Stimulated activated CD8-positive, alpha-beta memory T cell treated with anti-CD3 and anti-CD28 coated beads, Interleukin-12 subunit alpha, Interleukin-12 subunit beta, amount 100 ng/mL, for 4 hours (primary cell): ENCODE data around the gene ATP2C1.
"Not testable (repeated sequence)": the region's sequence is repeated elsewhere in the genome, so short reads cannot be mapped to it uniquely, and the experiment has no call there.

Experiments used
- DNase-seq: peaks from one replicate; pipeline ENCODE4 v3.0.0-alpha.2; 2020; ENCODE audit warnings: low read depth

Gene ATP2C1

DNA sequence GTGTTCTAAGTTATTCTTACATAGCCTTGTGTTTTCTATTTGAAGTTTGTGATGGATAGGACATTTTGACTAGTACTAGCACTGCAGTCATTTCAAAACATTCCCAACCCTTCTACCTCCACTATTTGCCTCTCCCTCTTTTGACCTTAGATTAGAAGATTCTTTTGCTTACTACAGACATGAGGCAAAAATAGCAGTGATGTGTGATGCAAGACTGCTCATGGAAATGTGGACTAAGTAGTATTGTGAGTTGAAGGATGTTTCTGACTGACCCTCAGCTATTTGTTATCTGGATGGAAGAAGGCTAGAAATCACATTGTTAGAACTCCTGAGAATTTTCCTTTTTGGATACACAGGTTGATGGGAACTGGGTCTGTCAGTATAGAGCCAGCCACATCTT, 45.9 kb downstream of the ATP2C1 start:
- DNase-seq = no peak

DNA sequence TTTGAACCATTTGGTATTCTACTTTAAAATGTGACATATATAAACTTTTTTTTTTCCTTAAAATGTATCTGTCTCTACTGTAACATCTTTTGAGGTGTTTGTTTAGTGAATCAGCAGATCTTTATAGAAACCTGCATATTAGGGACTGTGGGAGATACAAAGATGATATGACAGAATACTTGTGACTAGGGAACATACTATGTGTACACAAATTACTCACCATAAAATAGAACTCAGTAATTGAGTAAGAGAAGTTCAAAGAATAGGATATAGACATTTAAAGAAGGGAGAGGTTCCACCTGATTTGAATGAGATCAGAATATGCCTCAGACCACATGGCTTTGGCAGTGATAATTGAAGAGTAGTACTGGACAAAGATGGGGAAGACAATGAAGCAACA, 47.9 kb downstream of the ATP2C1 start:
- no peak for DNase-seq

DNA sequence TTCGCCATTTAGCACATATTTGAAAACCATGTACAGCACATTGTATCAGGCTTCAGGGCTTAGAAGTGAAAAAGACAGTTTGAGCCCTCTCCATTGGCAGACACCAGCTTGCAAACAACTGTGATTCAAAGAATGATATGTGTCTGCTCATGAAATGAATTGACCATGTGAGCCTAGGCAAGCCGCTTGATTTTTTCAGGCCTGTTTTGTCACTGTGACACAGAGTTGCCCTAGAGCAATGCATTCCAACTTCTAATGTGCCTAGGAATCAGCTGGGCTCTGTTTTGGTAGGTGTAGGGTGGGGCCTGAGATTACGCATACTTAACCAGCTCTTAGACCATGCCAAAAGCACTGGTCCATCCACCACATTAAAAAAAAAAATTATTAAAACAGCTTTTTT, 53.0 kb downstream of the ATP2C1 start:
- DNase-seq = no peak

DNA sequence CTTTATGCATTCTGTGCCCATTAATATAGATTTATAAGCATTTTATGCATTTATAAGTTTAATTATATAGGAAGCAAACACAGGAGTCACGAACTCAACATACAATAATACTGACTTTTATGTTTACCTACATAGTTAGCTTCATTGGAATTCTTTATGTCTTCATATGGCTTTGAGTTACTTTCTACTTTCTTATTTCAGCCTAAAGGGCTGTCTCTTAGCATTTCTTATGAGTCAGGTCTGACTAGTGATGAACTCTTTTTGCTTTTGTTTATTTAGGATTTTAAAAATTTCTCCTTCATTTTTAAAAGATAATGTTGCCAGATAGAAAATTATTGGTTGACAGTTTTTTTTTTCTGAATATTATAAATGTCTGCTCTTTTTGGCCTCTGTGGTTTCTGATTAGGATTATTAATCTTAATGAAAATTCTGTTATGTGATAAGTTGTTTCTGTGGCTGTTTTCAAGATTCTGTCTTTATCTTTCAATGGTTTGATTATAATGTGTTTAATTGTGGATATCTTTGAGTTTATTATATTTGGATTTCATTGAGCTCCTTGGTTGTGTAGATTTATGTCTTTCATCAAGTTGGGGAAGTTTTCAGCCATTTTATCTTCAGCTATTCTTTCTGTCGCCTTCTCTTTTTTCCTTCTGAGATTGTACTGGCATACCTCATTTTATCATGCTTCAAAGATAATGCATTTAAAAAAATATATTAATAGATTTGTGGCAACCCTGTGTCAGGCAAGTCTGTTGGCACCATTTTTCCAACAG, 54.3 kb downstream of the ATP2C1 start:
- DNase-seq = no peak

DNA sequence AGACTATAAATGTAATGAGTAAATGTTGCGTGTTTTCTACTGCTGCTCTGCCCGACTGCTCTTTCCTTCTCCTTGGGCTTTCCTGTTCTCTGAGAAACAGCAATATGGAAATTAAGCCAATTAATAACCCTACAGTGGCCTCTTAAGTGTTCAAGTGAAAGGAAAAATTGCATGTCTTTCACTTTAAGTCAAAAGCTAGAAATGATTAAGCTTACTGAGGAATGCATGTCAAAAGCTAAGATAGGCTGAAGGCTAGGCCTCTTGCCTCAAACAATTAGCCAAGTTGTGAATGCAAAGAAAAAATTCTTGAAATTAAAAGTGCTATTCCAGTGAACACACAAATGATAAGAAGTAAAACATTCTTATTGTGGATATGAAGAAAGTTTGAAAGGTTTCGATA, 55.0 kb downstream of the ATP2C1 start:
- no peak for DNase-seq

DNA sequence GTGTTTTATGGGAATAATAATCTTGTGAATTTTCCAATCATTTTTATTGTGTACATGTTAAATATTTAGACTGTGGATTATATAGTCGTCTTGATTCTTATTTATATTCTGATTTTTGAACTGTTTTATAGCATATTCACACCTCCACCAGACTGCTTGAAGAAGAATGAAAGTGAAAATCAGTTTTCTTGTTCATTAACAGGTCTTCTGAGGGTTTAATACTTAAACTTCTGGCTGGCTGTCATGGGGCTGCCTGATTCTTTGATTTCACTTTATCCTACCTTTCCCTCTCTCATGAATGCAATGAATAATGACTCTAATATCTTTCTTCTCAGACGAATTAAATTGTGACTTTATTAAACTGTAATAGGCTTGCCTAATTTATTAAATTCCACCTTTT, 56.2 kb downstream of the ATP2C1 start:
- no peak for DNase-seq

DNA sequence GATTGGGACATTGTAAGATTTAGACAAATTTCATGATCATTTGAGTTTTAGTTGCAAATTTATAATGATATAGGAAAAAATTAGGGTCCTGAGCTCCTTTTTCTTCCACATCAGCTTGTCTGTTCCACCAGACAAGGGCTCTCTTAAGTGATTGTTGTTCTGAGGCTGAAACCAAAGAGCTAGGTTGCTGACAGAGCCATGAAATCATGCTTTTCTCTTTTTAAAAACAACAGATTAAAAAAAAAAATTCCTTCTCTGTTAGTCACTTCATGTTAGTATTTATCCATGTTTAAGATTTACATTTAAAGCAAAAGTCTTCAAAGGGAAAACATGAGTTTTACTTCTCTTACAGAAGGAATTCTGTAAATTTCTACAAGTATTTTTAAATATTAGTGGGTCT, 56.8 kb downstream of the ATP2C1 start:
- no peak for DNase-seq

DNA sequence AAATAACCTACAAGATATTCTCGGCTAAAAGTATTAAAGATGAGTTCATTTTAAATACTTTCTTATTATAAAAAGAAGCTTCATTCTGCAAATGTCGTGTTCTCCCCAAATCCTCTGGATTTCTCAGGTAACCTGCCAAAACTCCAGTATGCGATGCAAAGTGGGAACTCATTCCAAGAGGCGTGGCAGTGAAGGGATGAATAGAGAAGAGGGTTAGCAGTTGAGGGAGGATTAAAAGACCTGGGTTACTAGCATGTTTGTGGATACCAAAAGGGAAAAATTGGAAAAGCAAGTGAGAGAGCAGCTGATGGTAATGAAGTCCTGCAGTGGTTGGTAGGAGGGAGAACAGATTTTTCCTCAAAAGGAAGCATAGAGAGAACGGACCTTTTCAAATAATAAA, 61.6 kb downstream of the ATP2C1 start:
- no peak for DNase-seq

DNA sequence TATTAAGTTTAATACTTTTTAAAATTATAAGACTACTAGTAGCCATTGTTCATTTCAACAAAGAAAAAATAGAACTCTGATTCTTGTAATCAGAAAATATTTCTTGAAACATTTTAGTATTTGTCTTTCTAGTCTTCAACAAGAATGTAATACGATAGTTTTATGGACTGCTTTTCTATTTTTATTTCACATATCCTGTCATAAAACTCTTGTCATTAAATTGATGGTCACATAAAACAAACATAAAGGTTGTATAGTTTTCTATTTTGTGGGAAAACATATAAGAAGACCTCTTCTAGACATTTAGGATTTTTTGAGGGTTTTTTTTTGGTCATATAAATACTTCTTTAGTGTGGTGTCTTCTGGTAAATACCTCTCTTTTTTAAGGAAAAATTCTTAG, 62.4 kb downstream of the ATP2C1 start:
- no peak for DNase-seq

DNA sequence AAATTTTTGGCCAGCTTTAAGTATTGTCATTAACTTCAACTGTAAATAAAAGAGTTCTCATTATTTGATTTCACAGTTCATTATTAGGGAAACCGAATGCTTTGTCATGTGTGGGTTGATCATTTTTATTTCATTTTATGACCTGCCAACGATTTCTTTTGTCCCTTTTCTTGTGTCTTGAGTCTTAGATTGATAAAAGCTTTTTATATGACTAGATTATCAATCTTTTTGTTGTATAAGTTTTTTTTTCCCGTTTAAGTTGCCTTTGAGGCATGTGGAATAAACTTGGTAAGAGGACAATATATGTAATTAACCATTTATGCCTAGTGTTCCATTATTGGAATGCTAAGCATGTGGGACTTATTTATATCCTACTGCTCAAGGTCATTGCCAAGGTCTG, 62.8 kb downstream of the ATP2C1 start:
- DNase-seq = no peak

DNA sequence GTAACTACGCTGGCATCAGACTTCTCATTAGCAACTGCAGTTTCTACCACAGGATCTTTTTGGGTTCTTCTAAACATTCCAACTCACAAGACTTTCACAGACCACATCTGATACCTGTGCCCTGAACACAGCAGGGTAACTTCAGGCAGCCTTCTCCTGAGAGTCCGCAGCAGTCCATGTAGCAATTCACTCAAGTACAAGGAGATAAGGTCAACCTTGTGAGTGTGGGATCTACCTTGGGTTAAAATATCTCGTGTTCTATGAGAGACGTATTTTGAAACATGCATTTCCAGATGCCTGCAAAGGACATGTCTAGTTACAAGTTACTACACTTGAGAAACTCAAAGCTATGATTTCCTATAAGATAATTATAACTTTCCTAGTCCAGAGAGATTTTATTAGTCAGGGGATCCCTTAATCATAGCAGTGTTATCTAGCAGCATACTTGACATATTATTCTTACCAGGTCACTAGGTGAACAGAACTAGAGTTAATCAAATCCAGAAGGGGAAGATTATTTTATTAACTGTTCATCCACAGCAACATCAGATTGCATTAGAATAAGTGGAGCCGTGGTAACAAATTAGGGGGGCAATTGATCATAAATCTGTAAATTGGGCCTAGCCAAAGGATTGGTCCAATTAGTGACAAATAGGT, 66.4 kb downstream of the ATP2C1 start:
- DNase-seq = no peak

DNA sequence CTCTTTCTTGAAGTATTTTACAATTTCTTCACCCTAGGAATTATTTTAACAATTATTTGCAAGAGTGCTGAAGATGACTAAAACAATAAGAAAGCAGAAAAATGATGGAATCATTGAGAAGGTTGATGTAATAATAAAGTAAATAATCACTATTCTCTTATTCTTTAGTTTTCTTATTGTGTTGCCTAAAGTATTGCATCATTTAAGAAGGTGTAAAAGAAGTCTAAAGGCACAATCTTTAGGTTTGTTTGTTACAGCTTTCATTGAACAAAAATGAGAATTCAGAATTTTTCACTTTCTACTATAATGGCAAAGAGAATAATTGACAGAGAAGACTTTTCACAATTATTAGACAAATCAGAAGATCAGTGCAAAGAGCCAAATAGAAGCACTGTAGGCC, 67.6 kb downstream of the ATP2C1 start:
- no peak for DNase-seq

DNA sequence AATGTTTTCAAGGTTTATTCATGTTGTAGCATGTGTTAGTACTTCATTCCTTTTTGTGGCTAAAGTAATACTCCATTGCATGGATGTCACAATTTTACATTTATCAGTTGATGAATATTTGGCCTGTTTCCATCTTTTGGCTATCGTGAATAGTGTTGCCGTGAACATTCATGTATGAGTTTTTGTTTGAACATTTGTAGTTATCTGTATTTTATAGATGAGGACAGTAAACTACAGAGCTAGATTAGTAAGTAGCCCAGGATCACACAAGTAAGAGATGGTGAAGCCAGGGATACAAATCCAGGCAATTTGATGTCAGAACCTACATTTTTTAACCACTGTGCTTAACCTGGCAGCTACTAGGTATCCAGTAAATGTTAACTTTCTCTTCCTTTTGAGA, 69.6 kb downstream of the ATP2C1 start:
- DNase-seq = no peak

DNA sequence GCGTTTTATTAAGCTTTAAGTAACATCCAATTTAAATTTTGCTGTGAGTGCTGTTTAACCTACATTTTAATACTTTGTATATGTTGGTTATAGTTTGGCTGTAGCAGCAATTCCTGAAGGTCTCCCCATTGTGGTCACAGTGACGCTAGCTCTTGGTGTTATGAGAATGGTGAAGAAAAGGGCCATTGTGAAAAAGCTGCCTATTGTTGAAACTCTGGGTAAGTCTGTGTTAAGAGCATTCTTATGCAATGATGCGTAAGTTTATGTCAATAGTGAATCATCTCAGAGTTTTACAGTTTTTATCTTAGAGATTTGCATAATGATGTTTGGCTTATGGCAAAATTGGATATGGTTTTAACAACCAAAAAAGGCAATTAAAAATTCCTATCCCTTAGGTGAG, 70.0 kb downstream of the ATP2C1 start:
- no peak for DNase-seq

DNA sequence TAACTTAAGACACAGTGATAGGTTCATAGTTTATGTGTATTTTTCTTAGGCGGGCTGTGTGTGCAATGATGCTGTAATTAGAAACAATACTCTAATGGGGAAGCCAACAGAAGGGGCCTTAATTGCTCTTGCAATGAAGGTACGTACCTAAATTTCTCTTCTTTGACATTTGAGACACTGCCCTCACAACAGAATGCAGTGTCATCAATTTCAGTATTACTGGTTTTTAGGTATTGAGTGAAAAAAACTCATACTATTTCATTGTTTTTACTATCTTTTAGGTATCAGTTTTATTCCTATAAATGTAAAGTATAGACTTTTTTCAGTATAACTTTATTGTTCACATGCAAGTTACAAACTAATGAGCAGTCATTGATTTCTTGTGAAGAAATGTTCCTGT, 73.4 kb downstream of the ATP2C1 start:
- no peak for DNase-seq

DNA sequence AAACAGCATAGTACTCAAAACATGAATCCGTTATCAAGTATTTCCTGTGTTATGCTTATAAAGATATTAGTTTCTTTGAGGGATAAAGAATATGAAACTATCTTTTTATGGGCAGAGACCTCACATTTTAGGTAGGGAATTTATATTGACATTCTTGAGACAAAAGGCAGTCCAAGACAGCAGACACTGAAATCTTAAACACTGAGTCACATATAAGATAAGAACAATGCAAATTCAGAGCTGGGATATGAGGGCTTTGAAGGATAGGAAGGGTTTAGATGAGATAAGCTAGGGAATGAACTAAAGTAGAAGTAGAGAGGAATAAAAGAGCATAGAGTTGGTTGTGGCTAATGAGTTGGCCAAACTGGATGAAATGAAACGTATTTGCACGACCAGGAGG, 74.3 kb downstream of the ATP2C1 start:
- no peak for DNase-seq

DNA sequence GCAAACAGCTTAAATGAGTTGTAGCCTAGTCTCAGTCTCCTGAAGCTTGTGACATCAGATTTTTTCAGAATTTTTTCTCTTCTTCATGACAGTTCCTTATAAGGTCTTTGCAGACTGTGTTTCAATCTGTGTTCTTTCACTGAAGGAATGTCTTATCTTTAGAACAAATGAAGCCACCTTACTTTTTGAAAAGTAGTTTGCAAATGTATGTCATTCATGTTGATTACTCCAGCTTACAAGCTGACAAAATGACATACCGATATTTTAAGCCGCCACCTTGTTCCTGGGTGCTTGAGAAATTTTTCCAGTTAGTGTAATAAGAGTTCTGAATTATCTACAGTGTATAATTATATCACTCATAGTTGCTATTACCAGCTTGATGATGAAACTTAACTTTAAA, 75.7 kb downstream of the ATP2C1 start:
- no peak for DNase-seq

DNA sequence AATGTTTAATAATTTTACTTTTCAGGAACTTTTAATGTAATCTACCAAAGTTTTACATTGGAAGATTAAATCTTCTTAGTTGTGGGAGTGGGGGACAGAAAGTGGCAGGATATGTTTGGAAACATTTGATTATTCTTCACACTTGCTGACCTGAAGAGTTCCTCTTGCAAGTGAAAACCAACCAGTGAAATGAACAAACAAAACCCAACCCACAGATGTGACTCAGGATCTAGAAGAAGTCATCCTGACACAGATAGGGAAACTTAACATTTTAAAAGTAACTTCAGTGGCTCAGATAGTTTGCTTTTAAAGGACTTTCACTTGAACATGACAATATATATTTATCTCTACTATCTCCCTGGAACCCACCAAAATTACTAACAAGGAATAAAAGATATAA, 77.3 kb downstream of the ATP2C1 start:
- DNase-seq = no peak

DNA sequence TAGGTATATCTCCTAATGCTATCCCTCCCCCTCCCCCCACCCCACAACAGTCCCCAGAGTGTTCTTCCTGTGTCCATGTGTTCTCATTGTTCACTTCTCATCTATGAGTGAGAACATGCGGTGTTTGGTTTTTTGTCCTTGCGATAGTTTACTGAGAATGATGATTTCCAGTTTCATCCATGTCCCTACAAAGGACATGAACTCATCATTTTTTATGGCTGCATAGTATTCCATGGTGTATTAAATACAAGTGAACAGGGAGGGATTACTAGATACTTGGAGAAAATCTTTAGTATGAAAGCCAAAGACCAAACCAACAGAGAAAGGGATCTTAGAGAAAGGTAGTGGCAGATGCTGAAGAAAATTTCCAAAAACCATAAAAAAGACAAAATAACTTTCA, 78.7 kb downstream of the ATP2C1 start:
- not testable (repeated sequence) for DNase-seq

DNA sequence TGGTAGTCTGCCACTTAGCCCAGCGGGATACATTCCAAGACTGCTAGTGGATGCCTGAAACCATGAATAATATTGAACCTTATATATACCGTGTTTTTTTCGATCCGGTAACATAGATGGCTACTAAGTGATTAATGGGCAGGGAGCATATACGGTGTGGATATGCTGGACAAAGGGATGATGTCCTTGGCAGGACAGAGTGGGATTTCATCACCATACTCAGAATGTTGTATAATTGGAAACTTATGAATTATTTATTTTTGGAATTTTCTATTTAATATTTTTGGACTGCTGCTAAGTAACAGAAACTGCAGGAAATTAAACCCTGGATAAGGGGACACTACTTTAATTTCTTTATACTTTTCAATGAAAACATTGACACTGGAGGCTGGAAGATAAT, 79.5 kb downstream of the ATP2C1 start:
- no peak for DNase-seq

DNA sequence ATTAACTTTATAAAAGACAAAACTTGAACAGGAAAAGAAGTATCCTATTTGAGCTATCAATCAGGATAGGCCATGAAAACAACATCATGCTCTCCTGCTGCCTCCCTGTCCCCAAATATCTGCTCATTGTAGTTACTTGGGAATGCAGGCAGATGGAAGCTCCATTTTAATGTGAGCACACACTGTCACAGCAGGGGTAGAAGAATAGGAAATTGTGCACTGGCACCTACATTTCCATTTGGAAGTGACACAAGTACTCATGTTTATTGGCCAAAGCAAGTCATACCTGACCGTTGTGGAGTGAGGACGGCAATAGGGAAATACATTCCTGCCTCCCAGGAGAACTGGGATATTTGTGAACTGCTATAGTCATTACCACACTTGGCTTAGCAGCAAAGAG, 80.3 kb downstream of the ATP2C1 start:
- DNase-seq = no peak

DNA sequence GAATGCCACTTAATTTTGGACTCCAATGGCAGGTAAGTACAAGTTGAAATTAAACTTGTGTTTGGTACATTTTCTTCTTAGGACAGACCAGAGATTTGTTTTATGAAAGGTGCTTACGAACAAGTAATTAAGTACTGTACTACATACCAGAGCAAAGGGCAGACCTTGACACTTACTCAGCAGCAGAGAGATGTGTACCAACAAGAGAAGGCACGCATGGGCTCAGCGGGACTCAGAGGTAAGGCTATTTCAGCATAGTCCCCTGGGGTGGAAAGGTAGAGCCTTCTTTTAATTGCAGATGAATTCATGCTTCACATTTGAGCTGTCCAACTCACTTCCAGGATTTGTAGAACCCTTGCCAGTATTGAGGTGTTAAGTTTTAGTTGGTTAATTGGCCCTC, 81.4 kb downstream of the ATP2C1 start:
- DNase-seq = no peak

DNA sequence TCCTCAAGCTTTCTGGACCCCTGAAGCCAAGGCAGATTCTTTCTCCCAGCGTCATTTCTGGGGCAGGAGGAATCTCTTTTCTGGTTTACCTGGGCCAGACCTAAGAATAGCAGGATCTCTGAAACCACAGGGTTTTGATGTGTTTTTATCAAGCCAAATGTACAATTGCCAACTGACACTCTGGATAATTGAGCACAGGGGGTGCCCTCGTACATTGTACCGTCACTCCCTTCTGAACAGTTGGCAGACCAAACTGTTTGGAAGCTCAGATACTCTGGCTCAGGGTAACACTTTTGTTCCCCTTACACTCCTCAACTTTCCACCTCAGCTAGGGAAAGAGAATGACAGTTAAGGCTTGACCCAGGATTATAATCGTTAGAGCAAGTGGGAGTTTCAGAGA, 82.8 kb downstream of the ATP2C1 start:
- no peak for DNase-seq

DNA sequence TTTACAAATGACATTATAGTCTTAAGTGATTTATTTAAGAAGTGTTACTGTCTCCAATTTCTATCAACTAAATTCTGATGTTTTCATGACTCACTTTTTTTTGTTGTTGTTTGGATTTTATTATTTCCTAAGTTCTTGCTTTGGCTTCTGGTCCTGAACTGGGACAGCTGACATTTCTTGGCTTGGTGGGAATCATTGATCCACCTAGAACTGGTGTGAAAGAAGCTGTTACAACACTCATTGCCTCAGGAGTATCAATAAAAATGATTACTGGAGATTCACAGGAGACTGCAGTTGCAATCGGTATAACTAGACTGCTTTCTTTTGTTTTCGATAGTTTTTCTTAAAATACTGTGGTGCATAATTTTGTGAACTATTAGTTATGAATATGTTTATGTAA, 85.2 kb downstream of the ATP2C1 start:
- DNase-seq = no peak
